GM12878 (cell line): ENCODE measurements around the gene ASIC1. TPM values are rescaled to one million over a fixed set of nuclear protein-coding genes. Genes with fewer than 3 reads are reported as not detected.

Experiments used
- ATAC-seq: fragments of 200-7000 bp; cut with Tn5 transposase; 3 replicates; pipeline ENCODE4 v1.9.1; 2020; ENCODE audit warnings: mild to moderate bottlenecking, moderate library complexity
- BruUV-seq: library from RNA; stranded (reverse); fragments of 400-500 nt; replicated peaks from 2 replicates; lab custom pipeline; 2021; lab: Mats Ljungman, UMichigan
- CTCF ChIA-PET: fragments of 300-600 bp; sonication (Branson Sonifier 250); formaldehyde crosslinking; extraction: SDS; loops from one replicate; lab custom pipeline; 2021; ENCODE audit warnings: inconsistent platforms; lab: Yijun Ruan, JAX
- POLR2A ChIA-PET: fragments of 350-600 bp; formaldehyde crosslinking; extraction: SDS; loops from one replicate; lab custom pipeline; 2021; ENCODE audit warnings: inconsistent platforms; lab: Charles Lee
- RAD21 ChIA-PET: fragments of 300-600 bp; sonication (Branson Sonifier 250); formaldehyde crosslinking; loops from one replicate; lab custom pipeline; 2023; ENCODE audit warnings: antibody characterized with exemption; ENCODE audit not compliant: unreplicated experiment; lab: Charles Lee
- SMC1A ChIA-PET: fragments of 300-600 bp; sonication (Branson Sonifier 250); formaldehyde crosslinking; loops from one replicate; lab custom pipeline; 2023; ENCODE audit not compliant: unreplicated experiment, uncharacterized antibody; lab: Charles Lee
- DNase-seq: peaks from one replicate; pipeline ENCODE4 v3.0.0-alpha.2; 2011; ENCODE audit warnings: low read depth, low spot score
- FAIRE-seq: peaks from 3 replicates; lab custom pipeline; 2011; peaks lifted over from hg19 to GRCh38; lab: Jason Lieb, UNC
- H2AFZ ChIP-seq: 2 replicates; pipeline ENCODE4 v1.6.0; 2011; ENCODE audit warnings: low read depth, low read length, control low read depth; ENCODE audit not compliant: control insufficient read depth
- H3K27ac ChIP-seq: 2 replicates; pipeline ENCODE4 v1.5.1; 2011; ENCODE audit warnings: control low read depth; ENCODE audit not compliant: control insufficient read depth, insufficient read depth
- H3K27me3 ChIP-seq, 2 experiments: replicated peaks in 1 of 2; 2 replicates each; pipeline versions ENCODE4 v1.6.0 to v1.6.1; 2011; ENCODE audit warnings: low read length in 1 of 2; ENCODE audit not compliant: control insufficient read depth in 2 of 2, insufficient read depth in 2 of 2
- H3K36me3 ChIP-seq, 2 experiments: 2 replicates each; pipeline ENCODE4 v1.5.1; 2011; ENCODE audit warnings: low read length in 1 of 2; ENCODE audit not compliant: control insufficient read depth in 2 of 2, insufficient read depth in 2 of 2
- H3K4me1 ChIP-seq: 2 replicates; pipeline ENCODE4 v1.6.1; 2011; ENCODE audit warnings: mild to moderate bottlenecking, low read length, moderate library complexity, mixed read lengths; ENCODE audit not compliant: control insufficient read depth, insufficient read depth
- H3K4me2 ChIP-seq: 2 replicates; pipeline ENCODE4 v1.6.0; 2011; ENCODE audit warnings: control low read depth; ENCODE audit not compliant: control insufficient read depth, insufficient read depth
- H3K4me3 ChIP-seq: fragments of 200-600 bp; sonication (generic); 2 replicates; pipeline ENCODE4 v1.5.1; 2016
- H3K79me2 ChIP-seq: 2 replicates; pipeline ENCODE4 v1.6.0; 2011; ENCODE audit warnings: low read length; ENCODE audit not compliant: control insufficient read depth, insufficient read depth
- H3K9ac ChIP-seq: 2 replicates; pipeline ENCODE4 v1.8.0; 2011; ENCODE audit warnings: low read length, control low read depth, mixed read lengths; ENCODE audit not compliant: control insufficient read depth, insufficient read depth
- H3K9me3 ChIP-seq: replicated peaks from 3 replicates; pipeline ENCODE4 v1.5.1; 2011; ENCODE audit warnings: mild to moderate bottlenecking, low read length; ENCODE audit not compliant: control insufficient read depth, insufficient read depth
- H4K20me1 ChIP-seq: 2 replicates; pipeline ENCODE4 v1.6.0; 2011; ENCODE audit not compliant: control insufficient read depth, insufficient read depth
- EGR1 ChIP-seq, 2 experiments: IDR thresholded peaks; 1 replicate in 1 of 2; 2 replicates in 1 of 2; pipeline ENCODE4 v1.6.1; 2011 to 2012; ENCODE audit warnings: low read depth in 2 of 2, low read length in 2 of 2, borderline replicate concordance in 1 of 2, mild to moderate bottlenecking in 1 of 2, moderate library complexity in 1 of 2
- SREBF1 ChIP-seq: IDR thresholded peaks from 2 replicates; pipeline ENCODE4 v1.6.1; 2012; ENCODE audit warnings: mild to moderate bottlenecking, low read length
- TBL1XR1 ChIP-seq: IDR thresholded peaks from 2 replicates; pipeline ENCODE4 v1.6.1; 2012; ENCODE audit warnings: low read depth, low read length, improper control_type of control experiment
- ZNF207 ChIP-seq: fragments of 450-650 bp; IDR thresholded peaks from 2 replicates; pipeline ENCODE4 v1.6.1; 2014; ENCODE audit warnings: antibody characterized with exemption, mild to moderate bottlenecking, borderline replicate concordance
- ZZZ3 ChIP-seq: IDR thresholded peaks from 2 replicates; pipeline ENCODE4 v1.6.1; 2011; ENCODE audit warnings: low read depth; ENCODE audit not compliant: control insufficient read depth, insufficient read length
- WGBS: methylation state at CpG from one replicate; pipeline ENCODE4 v1.1.6; 2016; ENCODE audit warnings: low lambda C conversion rate; ENCODE audit not compliant: insufficient replicate concordance, insufficient coverage; ENCODE audit errors: missing lambda C conversion rate; 5-methylcytosine and 5-hydroxymethylcytosine counted together
- in situ Hi-C: fragments of 300-500 bp; cut with MboI; formaldehyde crosslinking; loops from 9 replicates; pipeline ENCODE4 v1.14.3; 2018; ENCODE audit warnings: mixed read lengths
- intact Hi-C: fragments of 100-400 bp; cut with micrococcal nuclease; formaldehyde crosslinking; loops from one replicate; pipeline ENCODE4 v1.14.2; 2022; ENCODE audit not compliant: unreplicated experiment
- polyA plus RNA-seq, 11 experiments: library from polyadenylated mRNA; depleted of rRNA in 4 of 11; unstranded in 6 of 11; stranded (reverse) in 5 of 11; fragments of >200 nt; fragmentation: Nextera tagmentation in 4 of 11; fragmentation: Illumina TruSeq in 1 of 11; extraction: Ambion mirVana in 4 of 11; extraction: Trizol in 1 of 11; gene quantifications; 1 replicate in 1 of 11; 2 replicates in 10 of 11; pipeline versions ENCODE4 v1.2.1 to v1.2.3, GENCODE V29; 2011 to 2016; ENCODE audit warnings: inconsistent platforms in 2 of 11, missing spikeins in 2 of 11, low read depth in 1 of 11
- total RNA-seq, 4 experiments: library from RNA; depleted of rRNA in 3 of 4; stranded (reverse); fragments of >200 nt in 3 of 4; fragmentation: Illumina TruSeq in 1 of 4; extraction: Trizol in 1 of 4; gene quantifications; 2 replicates each; pipeline versions ENCODE4 v1.2.1 to v1.2.3, GENCODE V29; 2013 to 2021

Gene ASIC1
- total and polyA plus RNA-seq, 10 of the 15 experiments (the other 5 are each of a cell fraction or from before 2014, with no cell fraction given): 0.02 to 0.28 (median 0.21) TPM; not detected in 4

- no TSS peak for BruUV-seq
- Histone ChIP-seq H2AFZ (no peak overlapping the region), H3K36me3 (peaks cover 0 to 20% of the 10 kb centered on the region in 2 experiments), H3K79me2 (peaks cover 9% of the 10 kb centered on the region), H4K20me1 (0 out of 2 replicates have a peak, but pooled peaks cover 4% of the 10 kb centered on the region), H3K27me3 (no peaks in the 10 kb centered on the region), H3K9me3 (no peaks in the 10 kb centered on the region)
- no peak for ATAC-seq
- SMC1A ChIA-PET: interaction anchor here (0.6 to 3.9 kb wide), 13 partner anchors 9 to 344 kb away, joined by 3 to 29 read pairs (median 3); partner anchors contain the start of genes CERS5 and COX14
- TF ChIP-seq TBL1XR1 (no peak), SREBF1 (no peak), ZNF207 (no peak), EGR1 (IDR thresholded peaks at IDR 0.05; ENCODE audit: borderline replicate concordance in 1 of 2, low read depth in 2 of 2, low read length in 2 of 2) (no peak), ZZZ3 (no peak)
- TF ChIP-seq, all 136 proteins: peak for 0
- DNase-seq (no peak), FAIRE-seq (no peak)
- Histone ChIP-seq H3K4me1 (no peaks in the 10 kb centered on the region), H3K4me3 (no peak overlapping the region), H3K4me2 (no peak overlapping the region), H3K27ac (no peak overlapping the region), H3K9ac (no peak overlapping the region)
- ChIA-PET RAD21 (interaction anchor here (1.3 to 5.6 kb wide), 9 partner anchors 23 to 227 kb away, joined by 3 to 47 read pairs (median 5); partner anchors contain the start of genes CERS5 and COX14), CTCF (interaction anchor here (0.8 to 9.0 kb wide), 24 partner anchors 10 to 342 kb away, joined by 3 to 250 read pairs (median 5); partner anchors contain the start of genes CERS5, COX14, GPD1 and LIMA1), POLR2A (interaction anchor here (0.6 to 1.2 kb wide), 3 partner anchors 23 to 59 kb away, joined by 5 to 8 read pairs (median 5); no protein-coding TSS in a partner anchor)
- WGBS: 67% methylated on average over 3 of the region's 3 CpGs
- intact Hi-C loops: loop anchor here (1.0 kb wide), 1 partner anchor 87 kb away; no protein-coding TSS in a partner anchor
- in situ Hi-C loops: no loop called here
Observed at GRCh38 chr12:50087995-50088394, 30.6 kb downstream of the ASIC1 start.
